ENCODE data around the gene IARS2. TPM values are rescaled to one million over a fixed set of nuclear protein-coding genes. Genes with fewer than 3 reads are reported as not detected.
"Not testable (repeated sequence)": the region's sequence is repeated elsewhere in the genome, so short reads cannot be mapped to it uniquely, and the experiment has no call there.

IARS2 gene
- total RNA-seq, 3 donors from 2014 or later (not counting 1 experiment from before 2014, with no cell fraction given), result 27.5 to 35.0 (median 34.0) TPM

GRCh38 chr1:220077887-220078286, 16.0 kb upstream of the IARS2 start:
- Mint-ChIP-seq H3K4me3 (no peak overlapping the region), H3K9me3 (no peaks in the 10 kb centered on the region), H3K27me3 (ENCODE audit: low read depth in 2 of 2) (no peaks in the 10 kb centered on the region), H3K36me3 (no peaks in the 10 kb centered on the region), H3K4me1 (peaks cover 0 to 7% of the 10 kb centered on the region in 2 donors), H3K27ac (no peak overlapping the region)
- no peak for ATAC-seq
- TF ChIP-seq, protein P1, sequence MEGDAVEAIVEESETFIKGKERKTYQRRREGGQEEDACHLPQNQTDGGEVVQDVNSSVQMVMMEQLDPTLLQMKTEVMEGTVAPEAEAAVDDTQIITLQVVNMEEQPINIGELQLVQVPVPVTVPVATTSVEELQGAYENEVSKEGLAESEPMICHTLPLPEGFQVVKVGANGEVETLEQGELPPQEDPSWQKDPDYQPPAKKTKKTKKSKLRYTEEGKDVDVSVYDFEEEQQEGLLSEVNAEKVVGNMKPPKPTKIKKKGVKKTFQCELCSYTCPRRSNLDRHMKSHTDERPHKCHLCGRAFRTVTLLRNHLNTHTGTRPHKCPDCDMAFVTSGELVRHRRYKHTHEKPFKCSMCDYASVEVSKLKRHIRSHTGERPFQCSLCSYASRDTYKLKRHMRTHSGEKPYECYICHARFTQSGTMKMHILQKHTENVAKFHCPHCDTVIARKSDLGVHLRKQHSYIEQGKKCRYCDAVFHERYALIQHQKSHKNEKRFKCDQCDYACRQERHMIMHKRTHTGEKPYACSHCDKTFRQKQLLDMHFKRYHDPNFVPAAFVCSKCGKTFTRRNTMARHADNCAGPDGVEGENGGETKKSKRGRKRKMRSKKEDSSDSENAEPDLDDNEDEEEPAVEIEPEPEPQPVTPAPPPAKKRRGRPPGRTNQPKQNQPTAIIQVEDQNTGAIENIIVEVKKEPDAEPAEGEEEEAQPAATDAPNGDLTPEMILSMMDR (IDR thresholded peaks at IDR 0.05), result no peak
- H3K36me3 ChIP-seq (ENCODE audit: control insufficient read depth, insufficient read depth, low read length), result peaks cover 4% of the 10 kb centered on the region
- no peaks in the 10 kb centered on the region for H3K27me3 ChIP-seq (ENCODE audit: control insufficient read depth, insufficient read depth, low read length)
- H3K4me3 ChIP-seq (ENCODE audit: low read length), result no peak overlapping the region
- no peaks in the 10 kb centered on the region for H3K9me3 ChIP-seq (ENCODE audit: control insufficient read depth, insufficient read depth, low read length)
- no peak overlapping the region for H3K27ac ChIP-seq (ENCODE audit: low read length)
- 100% methylated on average over 2 of the region's 3 CpGs for WGBS (ENCODE audit: insufficient coverage)
- H3K4me1 ChIP-seq (ENCODE audit: control insufficient read depth, insufficient read depth, low read length), result no peaks in the 10 kb centered on the region
- DNase-seq, result no peak
- intact Hi-C loops (cut with micrococcal nuclease), result no loop called here

DNA sequence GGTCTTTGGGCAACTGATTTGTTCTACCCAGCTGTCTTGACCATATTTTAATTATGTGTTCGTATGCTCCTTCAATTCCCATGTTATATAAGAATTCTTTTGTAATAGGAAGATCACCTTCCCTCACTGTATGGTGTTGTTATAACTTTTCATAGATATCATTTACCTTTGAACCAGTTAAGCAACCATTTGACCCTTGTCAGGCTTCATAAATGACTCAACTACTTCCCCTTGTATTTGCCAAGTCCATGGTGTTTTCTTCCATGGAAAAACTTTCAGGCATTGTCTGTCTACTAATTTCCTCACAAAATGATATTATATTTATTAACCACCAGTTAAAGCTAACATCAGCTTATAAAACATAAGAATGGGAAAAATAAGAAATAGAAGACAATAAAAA, 9.5 kb upstream of the IARS2 start:
- H3K9me3 ChIP-seq (ENCODE audit: control insufficient read depth, insufficient read depth, low read length), result no peaks in the 10 kb centered on the region
- TF ChIP-seq, protein P1 (IDR thresholded peaks at IDR 0.05), result no peak
- H3K4me3 ChIP-seq (ENCODE audit: low read length), result no peak overlapping the region
- Mint-ChIP-seq H3K4me1 (peaks cover 10 to 11% of the 10 kb centered on the region in 2 donors), H3K9me3 (no peaks in the 10 kb centered on the region), H3K27me3 (ENCODE audit: low read depth in 2 of 2) (no peaks in the 10 kb centered on the region), H3K27ac (no peak overlapping the region), H3K4me3 (no peak overlapping the region), H3K36me3 (no peaks in the 10 kb centered on the region)
- H3K27ac ChIP-seq (ENCODE audit: low read length), result no peak overlapping the region
- H3K27me3 ChIP-seq (ENCODE audit: control insufficient read depth, insufficient read depth, low read length), result no peaks in the 10 kb centered on the region
- no peaks in the 10 kb centered on the region for H3K36me3 ChIP-seq (ENCODE audit: control insufficient read depth, insufficient read depth, low read length)
- no CpG with 5 or more reads among the region's 1 CpG for WGBS (ENCODE audit: insufficient coverage)
- intact Hi-C loops (cut with micrococcal nuclease), result no loop called here
- ATAC-seq (no peak), DNase-seq (no peak)
- peaks cover 9% of the 10 kb centered on the region for H3K4me1 ChIP-seq (ENCODE audit: control insufficient read depth, insufficient read depth, low read length)

GRCh38 chr1:220086261-220086686, 7.7 kb upstream of the IARS2 start:
- H3K36me3 Mint-ChIP-seq; H3K9me3 Mint-ChIP-seq; H3K9me3 ChIP-seq (ENCODE audit: control insufficient read depth, insufficient read depth, low read length); H3K4me3 Mint-ChIP-seq; H3K4me3 ChIP-seq (ENCODE audit: low read length); intact Hi-C loops (cut with micrococcal nuclease); ATAC-seq; H3K27me3 ChIP-seq (ENCODE audit: control insufficient read depth, insufficient read depth, low read length); H3K27me3 Mint-ChIP-seq (ENCODE audit: low read depth in 2 of 2); H3K27ac ChIP-seq (ENCODE audit: low read length); H3K27ac Mint-ChIP-seq; DNase-seq; H3K36me3 ChIP-seq (ENCODE audit: control insufficient read depth, insufficient read depth, low read length): not testable (repeated sequence)
- peaks cover 15% of the 10 kb centered on the region for H3K4me1 ChIP-seq (ENCODE audit: control insufficient read depth, insufficient read depth, low read length)
- 81% methylated on average over 15 of the region's 15 CpGs for WGBS (ENCODE audit: insufficient coverage)
- peaks cover 10 to 13% of the 10 kb centered on the region in 2 donors for H3K4me1 Mint-ChIP-seq

- Histone ChIP-seq H3K4me1 (ENCODE audit: control insufficient read depth, insufficient read depth, low read length) (peaks cover 24% of the 10 kb centered on the region), H3K36me3 (ENCODE audit: control insufficient read depth, insufficient read depth, low read length) (no peaks in the 10 kb centered on the region), H3K27me3 (ENCODE audit: control insufficient read depth, insufficient read depth, low read length) (no peaks in the 10 kb centered on the region), H3K9me3 (ENCODE audit: control insufficient read depth, insufficient read depth, low read length) (no peaks in the 10 kb centered on the region), H3K4me3 (ENCODE audit: low read length) (peak within 1 kb of the TSS; percentile 72), H3K27ac (ENCODE audit: low read length) (peak within 1 kb of the TSS; percentile 79)
- Mint-ChIP-seq H3K27me3 (ENCODE audit: low read depth in 2 of 2) (no peaks in the 10 kb centered on the region), H3K4me1 (peaks cover 10 to 15% of the 10 kb centered on the region in 2 donors), H3K4me3 (peak within 1 kb of the TSS; percentile 100), H3K9me3 (no peaks in the 10 kb centered on the region), H3K27ac (peak within 1 kb of the TSS; percentile 82 to 91), H3K36me3 (no peaks in the 10 kb centered on the region)
- intact Hi-C loops (cut with micrococcal nuclease), result loop anchor here (1.0 kb wide), 1 partner anchor 44 kb away; the partner anchor contains the start of gene EPRS1
- ATAC-seq (peak; percentile 74 to 88 (median 76)), DNase-seq (peak; percentile 96 to 99)
- TF ChIP-seq, protein P1 (IDR thresholded peaks at IDR 0.05), result no peak
- 1% methylated on average over 31 of the region's 35 CpGs for WGBS (ENCODE audit: insufficient coverage)
These were observed 4.0 kb upstream of the IARS2 start, which contains the start of gene BPNT1 for GRCh38 chr1:220089650-220090556. TSS of gene BPNT1 (minus strand) at chr1:220089788. CDS start at chr1:220079846, 9,942 bp downstream.

Measured in natural killer cell (primary cell).